GM10248 (cell line): ENCODE results near the gene ARF1.

Experiments
- CTCF ChIA-PET: fragments of 300-600 bp; sonication (Branson Sonifier 250); formaldehyde crosslinking; extraction: SDS; loops from one replicate; lab custom pipeline; 2021; ENCODE audit warnings: antibody characterized with exemption; lab: Yijun Ruan, JAX
- POLR2A ChIA-PET: fragments of 350-650 bp; sonication (Branson Sonifier 250); formaldehyde crosslinking; extraction: SDS; loops from one replicate; lab custom pipeline; 2020; ENCODE audit warnings: antibody characterized with exemption; lab: Yijun Ruan, JAX
- DNase-seq: peaks from one replicate; pipeline ENCODE4 v3.0.0; 2012; ENCODE audit errors: extremely low spot score
- TF ChIP-seq, protein P1 (sequence below): IDR thresholded peaks from 2 replicates; pipeline ENCODE4 v1.5.1; 2012; ENCODE audit warnings: mild to moderate bottlenecking, low read depth; ENCODE audit errors: extremely low read depth, missing control alignments, control extremely low read depth

ARF1 gene

DNA sequence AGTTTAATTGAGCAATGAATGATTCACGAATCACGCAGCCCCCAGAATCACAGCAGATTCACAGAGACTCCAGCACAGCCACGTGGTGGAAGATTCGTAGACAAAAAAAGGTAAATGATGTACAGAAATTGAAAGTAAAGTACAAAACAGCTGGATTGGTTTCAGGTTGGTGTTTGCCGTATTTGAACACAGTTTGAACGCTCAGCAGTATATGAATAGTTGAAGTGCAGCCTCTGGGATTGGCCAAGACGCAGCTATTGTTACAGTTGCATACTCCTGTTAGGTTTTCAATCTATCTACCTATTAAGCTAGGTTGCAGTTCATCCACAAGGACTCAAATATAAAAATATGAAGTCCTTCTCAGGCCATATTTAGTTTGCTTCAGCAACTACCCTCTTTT, 29.7 kb downstream of the ARF1 start:
- POLR2A ChIA-PET: no interaction called here
- TF ChIP-seq, protein P1, sequence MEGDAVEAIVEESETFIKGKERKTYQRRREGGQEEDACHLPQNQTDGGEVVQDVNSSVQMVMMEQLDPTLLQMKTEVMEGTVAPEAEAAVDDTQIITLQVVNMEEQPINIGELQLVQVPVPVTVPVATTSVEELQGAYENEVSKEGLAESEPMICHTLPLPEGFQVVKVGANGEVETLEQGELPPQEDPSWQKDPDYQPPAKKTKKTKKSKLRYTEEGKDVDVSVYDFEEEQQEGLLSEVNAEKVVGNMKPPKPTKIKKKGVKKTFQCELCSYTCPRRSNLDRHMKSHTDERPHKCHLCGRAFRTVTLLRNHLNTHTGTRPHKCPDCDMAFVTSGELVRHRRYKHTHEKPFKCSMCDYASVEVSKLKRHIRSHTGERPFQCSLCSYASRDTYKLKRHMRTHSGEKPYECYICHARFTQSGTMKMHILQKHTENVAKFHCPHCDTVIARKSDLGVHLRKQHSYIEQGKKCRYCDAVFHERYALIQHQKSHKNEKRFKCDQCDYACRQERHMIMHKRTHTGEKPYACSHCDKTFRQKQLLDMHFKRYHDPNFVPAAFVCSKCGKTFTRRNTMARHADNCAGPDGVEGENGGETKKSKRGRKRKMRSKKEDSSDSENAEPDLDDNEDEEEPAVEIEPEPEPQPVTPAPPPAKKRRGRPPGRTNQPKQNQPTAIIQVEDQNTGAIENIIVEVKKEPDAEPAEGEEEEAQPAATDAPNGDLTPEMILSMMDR: no peak
- no peak for DNase-seq
- CTCF ChIA-PET: interaction anchor here (0.7 to 2.2 kb wide), 5 partner anchors 18 to 54 kb away, joined by 3 to 6 read pairs (median 6); no protein-coding TSS in a partner anchor

DNA sequence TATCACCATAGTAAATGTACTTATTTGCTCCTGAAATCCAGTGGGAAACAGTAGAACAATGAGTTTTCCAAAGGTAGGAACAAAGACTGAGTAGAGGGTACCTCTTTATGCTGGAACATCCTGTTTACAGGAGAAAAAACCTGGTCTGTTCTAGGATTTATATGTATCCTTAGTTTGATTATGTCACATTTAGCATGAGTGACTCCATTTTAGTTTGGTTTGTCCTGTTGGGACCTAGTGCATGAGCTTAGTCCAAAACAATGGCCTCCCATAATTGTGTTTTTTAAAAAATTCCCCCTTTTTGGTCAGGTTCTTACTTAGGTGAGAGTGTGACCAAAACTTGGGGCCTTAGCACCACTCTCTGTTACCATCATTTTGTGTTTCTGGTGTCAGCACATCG, 30.1 kb downstream of the ARF1 start:
- no peak for DNase-seq
- ChIA-PET CTCF (interaction anchor here (0.7 to 2.2 kb wide), 5 partner anchors 18 to 54 kb away, joined by 3 to 6 read pairs (median 6); no protein-coding TSS in a partner anchor), POLR2A (no interaction called here)
- TF ChIP-seq, protein P1: no peak

GRCh38 chr1:228114827-228115226, 32.3 kb downstream of the ARF1 start:
- POLR2A ChIA-PET: no interaction called here
- TF ChIP-seq, protein P1: no peak
- CTCF ChIA-PET: interaction anchor here (2.2 kb wide), 1 partner anchor 16 kb away, joined by 8 read pairs; no protein-coding TSS in a partner anchor

GRCh38 chr1:228117335-228117734, 34.8 kb downstream of the ARF1 start:
- ChIA-PET CTCF (interaction anchor here (1.3 kb wide), 1 partner anchor 13 kb away, joined by 4 read pairs; no protein-coding TSS in a partner anchor), POLR2A (no interaction called here)
- DNase-seq: no peak
- TF ChIP-seq, protein P1: no peak

More at GRCh38 chr1:228114827-228115226, 32.3 kb downstream of the ARF1 start:
- no peak for DNase-seq

DNA sequence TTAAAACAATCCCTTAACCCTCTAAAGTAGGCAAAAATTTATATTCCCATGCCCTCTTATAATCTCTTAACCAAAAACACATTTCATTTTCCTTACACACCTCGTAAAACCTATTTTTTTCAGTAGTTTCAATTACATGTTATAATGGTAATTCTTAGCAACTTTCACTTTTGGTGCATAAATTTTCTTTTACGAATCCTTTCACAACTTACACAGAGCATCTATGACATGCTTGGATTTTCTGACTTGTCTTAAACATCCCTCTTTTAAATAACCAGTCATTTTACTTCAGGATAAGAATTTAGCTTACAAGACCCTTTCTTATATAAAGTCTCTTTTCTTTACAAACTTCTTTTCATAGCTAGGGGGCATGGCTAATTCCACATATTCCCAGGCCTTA, 35.5 kb downstream of the ARF1 start:
- POLR2A ChIA-PET: no interaction called here
- CTCF ChIA-PET: interaction anchor here (5.4 kb wide), 1 partner anchor 13 kb away, joined by 50 read pairs; no protein-coding TSS in a partner anchor
- TF ChIP-seq, protein P1: no peak
- no peak for DNase-seq

DNA sequence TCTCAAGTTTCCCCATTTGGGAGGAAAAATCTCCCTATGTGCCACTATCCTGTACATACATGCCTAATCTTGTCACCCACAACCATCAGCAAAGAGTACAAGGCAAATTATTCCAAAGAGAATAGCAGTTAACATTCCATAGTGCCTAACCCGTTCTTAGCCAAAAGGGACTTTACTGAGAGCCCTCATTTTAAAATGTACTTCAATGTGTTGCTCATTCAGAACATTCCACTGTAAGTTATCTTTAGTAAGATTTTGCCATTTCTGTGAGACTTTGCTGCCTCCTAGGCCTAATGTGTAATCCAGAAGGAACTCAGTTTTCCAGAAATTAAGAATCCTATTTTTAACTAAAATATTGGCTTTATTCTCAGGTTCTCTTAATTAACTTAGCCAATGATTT, 37.8 kb downstream of the ARF1 start:
- DNase-seq: no peak
- TF ChIP-seq, protein P1: no peak
- POLR2A ChIA-PET: no interaction called here
- CTCF ChIA-PET: interaction anchor here (5.4 kb wide), 1 partner anchor 11 kb away, joined by 50 read pairs; no protein-coding TSS in a partner anchor
